Ammon's horn (tissue), 1 donor: ENCODE results near the gene PDE2A.

Experiments
- DNase-seq: peaks from one replicate; pipeline ENCODE4 v3.0.0-alpha.2; 2016; ENCODE audit warnings: low spot score

Gene PDE2A

DNA sequence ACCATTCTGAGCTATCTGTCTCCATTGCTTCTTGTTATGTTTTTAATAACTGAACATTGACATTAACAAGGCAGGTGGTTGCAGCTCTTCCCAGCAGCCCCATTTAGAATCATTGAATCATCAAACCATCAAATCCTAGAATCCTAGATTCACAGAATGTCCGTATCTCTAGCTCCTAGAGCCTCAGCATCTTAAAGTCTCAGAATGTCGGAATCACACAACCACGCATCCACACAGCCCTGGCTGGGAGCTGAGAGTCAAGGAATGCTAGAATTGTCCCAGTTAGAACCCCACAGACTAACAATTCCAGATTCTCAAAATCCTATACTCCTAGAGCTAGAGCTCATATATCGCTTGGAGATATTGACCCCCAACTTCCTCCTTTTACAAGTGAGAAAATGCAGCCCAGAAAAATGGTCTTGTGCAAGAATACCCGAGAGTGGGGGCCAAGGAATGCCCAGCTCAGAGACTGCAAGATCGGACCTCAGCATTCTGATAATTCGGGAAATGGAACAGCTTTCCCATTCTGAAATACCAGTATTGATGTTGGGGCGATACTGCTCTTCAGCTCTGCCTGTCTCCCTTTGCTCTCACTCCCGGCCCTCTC, 38.8 kb downstream of the PDE2A start:
- no peak for DNase-seq

DNA sequence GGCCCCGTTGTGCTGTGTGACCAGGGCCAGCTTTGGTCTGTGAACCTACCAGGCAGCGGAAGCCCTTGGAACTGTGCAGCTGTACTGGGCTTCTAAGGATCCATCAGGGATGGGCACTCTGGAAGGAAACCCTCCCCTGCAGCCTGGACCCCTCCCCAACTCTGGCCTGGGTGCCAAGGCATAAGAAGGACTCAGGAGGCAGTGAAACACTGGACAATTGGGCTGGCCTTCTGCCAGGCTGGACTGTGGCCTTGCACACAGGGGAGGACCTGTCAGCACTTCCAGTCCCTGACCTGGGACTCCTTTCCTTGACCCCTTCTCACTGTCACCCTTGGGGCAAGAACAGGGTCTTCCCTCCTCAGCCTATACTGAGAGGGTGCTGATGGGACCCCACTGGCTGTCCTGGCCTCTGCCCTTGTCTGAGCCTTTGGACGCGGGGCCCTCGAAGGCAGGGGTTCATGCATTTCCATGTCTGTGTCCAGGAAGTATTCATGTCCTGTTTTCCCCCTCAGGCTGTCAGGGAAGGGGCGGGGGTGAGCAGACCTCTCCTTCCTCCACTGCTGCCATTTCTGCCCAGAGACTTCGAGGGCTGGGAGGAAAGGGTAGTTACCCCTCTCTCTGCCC, 39.6 kb downstream of the PDE2A start:
- DNase-seq, result no peak

- DNase-seq, result no peak
Observed at GRCh38 chr11:72634016-72634415, 40.2 kb downstream of the PDE2A start.

DNA sequence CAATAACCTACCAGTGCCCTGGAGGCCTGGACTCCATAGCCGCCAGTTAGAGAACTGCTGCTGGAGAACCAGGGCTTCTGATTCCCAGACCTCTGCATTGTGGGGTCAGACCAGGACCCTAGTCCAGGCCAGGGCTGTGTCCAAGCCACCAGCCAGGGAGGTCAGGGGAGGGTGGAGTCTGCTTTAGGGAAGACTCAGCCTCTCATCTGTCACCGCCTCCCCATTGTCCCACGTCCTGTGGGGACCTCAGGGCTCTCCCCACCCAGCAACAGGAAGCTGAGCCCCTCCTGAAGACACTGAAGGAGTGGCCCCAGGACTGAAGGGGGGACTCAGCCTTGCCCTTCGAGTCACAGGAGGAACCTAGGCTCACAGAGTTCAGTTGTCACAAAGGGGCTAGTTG, 41.2 kb downstream of the PDE2A start:
- DNase-seq, result no peak

GRCh38 chr11:72631806-72632731, 42.2 kb downstream of the PDE2A start:
- DNase-seq, result peak; percentile 82

- DNase-seq, result peak; percentile 68
Observed at GRCh38 chr11:72630104-72630852, 43.9 kb downstream of the PDE2A start.

DNA sequence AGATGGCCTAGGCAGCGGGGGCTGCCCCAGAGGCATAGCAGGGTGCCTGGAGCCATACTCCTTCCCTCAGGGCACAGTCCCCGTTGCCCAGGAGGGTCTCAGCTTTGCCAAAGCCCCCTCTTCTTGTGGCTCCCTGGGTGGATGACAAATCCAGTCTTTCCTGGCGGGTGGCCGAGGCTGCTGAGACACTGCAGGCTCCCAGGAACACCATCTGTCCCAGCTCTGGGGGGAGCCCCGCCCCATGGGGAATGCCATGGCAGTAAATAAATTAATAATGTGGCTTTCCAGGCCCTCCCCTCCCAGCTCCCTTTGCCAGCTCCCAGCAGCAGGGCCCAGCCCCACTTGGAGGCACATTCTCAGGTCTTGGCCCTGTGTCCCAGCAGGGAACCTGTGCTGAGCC, 45.0 kb downstream of the PDE2A start:
- DNase-seq, result peak; percentile 74

DNA sequence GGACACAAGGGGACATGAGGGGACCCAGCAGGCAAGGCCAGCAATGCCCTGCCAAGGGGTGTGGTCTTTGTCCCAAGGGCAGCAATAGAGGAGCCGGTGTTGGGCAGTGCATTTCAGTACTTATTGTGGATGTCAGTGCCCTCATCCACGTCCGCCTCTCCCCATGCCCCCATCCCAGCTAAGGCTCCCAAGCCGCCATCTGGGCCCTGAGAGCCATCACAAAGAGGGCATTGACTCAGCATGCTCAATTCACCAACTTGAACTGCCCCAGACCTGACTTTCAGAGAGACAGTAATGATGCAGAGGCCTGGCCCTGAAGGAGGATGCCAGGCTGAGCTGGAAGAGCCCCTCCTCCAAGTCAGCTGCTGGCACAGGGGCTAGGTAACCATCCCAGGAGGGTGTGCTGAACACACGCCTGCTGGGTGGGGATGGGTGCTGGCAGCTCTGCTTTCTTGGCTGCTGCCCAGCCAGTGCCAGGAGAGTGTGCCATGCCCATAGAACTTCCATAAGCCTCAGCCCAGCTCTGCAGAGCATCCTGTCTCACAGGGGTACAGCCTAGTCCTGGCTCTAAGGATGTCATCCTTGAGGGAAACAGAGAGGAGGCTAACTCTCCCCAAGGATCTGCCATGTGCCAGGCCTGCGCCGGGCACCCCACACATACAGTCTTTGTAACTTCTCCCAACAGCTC, 46.5 kb downstream of the PDE2A start:
- DNase-seq, result peak; percentile 87

DNA sequence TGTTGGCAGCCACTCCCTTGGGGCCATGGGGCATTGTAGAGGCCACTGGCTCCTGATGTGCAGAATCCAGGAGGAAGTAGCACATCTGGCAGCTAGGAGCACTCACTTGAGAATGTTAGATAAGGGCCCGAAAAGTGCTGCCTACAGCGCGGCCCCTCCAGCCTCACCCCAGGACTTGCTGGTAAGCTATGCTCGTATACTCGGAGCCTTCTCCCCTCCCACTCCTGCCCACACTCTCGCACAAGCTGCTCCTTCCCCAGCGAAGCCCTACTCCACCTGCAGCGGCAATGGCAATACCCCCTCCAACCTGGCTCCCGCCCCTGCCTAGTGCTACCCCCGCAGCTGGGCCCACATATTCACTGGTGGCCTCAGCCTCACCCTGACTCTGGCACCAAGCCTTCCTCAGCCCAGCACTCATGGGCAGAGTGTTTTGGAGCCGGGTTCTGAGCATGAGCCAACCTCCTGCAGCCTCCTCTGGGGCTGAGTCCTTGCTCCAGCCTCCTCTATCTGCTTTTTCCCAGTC, 47.7 kb downstream of the PDE2A start:
- DNase-seq, result no peak

DNA sequence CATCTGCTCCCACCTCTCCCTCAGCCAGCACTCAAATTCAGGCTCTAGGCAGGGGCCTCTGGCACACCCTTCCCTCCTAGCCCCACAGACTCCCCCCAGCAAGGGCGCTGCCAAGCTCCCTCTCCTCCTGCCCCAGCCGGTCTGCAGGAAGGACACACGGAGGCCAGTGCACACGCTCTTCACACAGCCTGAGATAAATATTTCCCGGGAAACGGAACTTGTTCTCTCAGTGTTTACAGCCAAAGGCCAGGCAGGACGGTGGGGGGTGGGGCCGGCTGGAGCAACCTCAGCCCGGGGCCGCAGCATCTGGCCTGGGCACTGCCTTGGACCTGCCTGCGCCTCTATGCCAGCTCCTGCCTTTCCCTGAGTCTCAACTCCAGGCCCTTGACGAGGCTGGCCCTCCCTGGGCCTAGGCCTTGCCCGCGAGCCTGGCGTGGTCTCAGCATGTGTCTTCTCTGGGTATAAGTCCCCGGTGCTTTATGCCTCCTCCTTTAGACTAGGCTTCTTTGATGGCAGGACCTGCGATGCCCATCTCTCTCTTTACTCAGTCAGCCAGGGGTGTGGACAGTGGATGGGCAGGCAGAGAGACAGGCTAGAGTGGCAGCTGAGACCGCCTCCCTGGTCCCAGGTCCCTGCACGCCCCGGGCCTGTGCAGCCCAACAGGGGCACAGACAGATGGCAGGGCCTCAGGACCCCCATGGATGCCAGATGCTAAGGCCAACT, 48.4 kb downstream of the PDE2A start:
- DNase-seq, result no peak

DNA sequence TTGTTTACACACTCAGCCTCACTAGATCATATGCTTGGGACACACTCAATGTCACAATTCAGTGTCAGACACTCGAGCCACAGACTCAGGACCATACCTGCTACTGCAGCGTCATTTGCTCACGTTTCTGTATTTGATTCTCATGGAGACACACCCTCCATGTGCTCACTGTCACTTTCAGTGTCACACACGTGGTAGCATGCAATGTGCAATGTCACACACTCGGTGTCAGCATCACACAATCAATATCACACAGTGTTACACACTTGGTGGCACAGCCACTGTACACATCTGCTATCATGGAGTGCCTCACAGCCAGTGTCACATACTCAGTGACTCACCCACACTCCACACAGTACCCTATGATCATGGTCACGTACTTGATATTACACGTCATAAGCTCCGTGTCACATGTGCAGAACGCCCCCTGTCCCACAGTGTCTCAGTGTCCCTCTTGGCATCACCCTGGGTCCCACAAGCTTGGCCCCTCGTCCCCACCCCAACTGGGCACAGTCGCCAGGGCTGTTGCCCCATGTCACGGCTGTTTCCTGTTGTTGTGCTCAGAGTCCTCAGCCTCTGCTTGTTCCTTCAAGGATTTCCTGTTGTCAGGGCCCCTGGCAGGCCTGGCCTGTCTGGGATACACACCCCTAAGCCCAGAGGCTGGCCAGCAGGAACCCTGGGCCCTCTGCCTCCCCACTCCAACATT, 49.6 kb downstream of the PDE2A start:
- no peak for DNase-seq

DNA sequence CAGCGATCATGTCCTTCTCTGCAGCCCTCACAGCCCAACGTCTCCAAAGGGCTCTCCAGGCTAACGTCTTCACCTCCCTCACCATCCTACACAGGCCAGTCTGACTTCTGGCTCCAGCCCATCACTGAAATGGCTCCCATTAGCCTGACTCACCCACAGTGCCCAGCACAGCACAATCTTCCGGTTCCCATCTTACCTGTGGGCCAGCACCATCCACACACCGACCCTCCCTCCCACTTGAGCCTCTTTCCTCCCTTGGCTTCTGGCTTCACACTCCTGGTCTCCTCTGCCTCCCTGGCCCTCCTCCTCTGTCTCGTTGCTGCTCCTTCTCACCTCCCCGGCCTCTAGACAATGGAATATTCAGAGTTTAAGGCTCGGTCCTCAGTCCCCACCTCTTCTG, 51.2 kb downstream of the PDE2A start:
- DNase-seq, result no peak

DNA sequence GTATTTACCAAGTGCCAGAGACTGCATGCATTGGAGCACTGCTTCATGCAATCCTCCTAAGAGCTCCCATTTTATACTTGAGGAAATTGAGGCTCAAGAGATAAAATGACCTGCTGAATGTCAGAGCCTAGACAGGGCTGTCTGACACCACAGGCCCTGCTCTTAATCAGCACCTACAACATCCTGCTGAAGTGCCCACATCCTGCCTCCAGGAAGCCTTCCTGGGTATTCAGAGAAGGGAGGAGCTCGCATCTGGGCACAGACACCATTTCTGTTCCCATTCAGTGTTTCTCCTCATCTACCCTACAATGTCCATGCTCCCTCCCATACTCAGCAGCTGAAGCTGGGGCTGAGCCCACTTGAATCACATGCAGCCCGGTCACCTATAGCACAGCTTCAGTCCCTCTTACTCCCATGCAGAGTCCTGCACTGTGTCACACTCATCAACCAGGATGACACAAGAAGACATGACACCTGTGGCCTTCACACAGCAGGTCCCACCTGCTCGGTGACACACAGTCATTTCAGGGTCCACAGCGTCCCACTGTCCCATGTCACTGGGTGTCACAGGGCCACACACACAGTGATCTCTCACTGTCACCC, 53.1 kb downstream of the PDE2A start:
- DNase-seq, result no peak

GRCh38 chr11:72618803-72619202, 55.4 kb downstream of the PDE2A start:
- no peak for DNase-seq

GRCh38 chr11:72617080-72617762, 57.0 kb downstream of the PDE2A start:
- DNase-seq, result peak; percentile 60

DNA sequence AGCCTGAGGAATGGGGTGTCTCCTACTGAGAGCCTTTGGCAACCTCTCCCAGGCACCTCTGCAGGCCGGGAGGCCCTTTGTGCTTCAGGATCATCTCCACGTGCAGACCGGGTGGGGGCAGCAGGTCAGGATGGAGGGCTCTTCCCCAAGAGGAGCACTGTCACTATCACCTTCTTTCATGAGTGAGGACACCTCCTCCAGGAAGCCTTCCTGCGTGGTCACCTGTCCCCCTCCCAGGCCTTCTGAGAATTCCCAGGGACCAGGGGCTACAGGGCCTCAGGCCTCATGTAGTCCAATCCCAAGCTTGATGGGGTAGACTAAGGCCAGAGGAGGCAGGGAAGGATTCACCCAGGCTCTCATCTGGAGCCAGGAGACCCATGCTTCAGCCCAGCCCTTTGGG, 57.6 kb downstream of the PDE2A start:
- DNase-seq, result no peak

- no peak for DNase-seq
Observed at GRCh38 chr11:72615329-72615728, 58.9 kb downstream of the PDE2A start.

DNA sequence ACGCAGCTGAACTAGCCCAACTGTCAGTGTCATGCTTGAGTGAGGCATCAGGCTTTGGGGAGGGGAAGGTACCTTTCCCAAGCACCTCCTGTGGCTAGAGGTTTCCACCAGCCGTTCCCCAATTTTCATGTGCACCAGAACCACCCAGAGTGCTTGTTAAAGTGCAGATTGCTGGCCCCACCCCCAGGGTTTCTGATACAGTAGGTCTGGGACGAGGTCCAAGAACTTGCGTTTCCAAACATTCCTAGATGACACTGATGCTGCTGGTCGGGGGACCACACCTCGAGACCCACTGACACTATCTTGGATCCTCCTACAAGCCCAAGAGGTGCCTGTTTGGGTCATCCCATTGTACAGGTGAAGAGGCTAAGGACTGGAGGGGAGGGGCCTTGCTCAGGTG, 59.8 kb downstream of the PDE2A start:
- no peak for DNase-seq

GRCh38 chr11:72613977-72614376, 60.2 kb downstream of the PDE2A start:
- DNase-seq, result peak; percentile 70
